DMS114 treated with DMSO at 0.1 percent for 48 hours (cell line): Measurements from ENCODE around the gene CAPN2.

Experiments
- DNase-seq: peaks from one replicate; lab custom pipeline; 2025; ENCODE audit not compliant: unreplicated experiment; lab: John Stamatoyannopoulos, UW

Gene CAPN2

GRCh38 chr1:223758734-223759133, 46.4 kb downstream of the CAPN2 start:
- no peak for DNase-seq

GRCh38 chr1:223759273-223759672, 46.9 kb downstream of the CAPN2 start:
- no peak for DNase-seq

- no peak for DNase-seq
These were observed 48.5 kb downstream of the CAPN2 start for GRCh38 chr1:223760833-223761232.

- DNase-seq: no peak
These were observed 49.1 kb downstream of the CAPN2 start for GRCh38 chr1:223761411-223761810.

GRCh38 chr1:223763251-223763650, 50.9 kb downstream of the CAPN2 start:
- DNase-seq: no peak

GRCh38 chr1:223763881-223764280, 51.5 kb downstream of the CAPN2 start:
- DNase-seq: no peak

GRCh38 chr1:223765036-223765718, 52.8 kb downstream of the CAPN2 start:
- no peak for DNase-seq

GRCh38 chr1:223765719-223766340, 53.5 kb downstream of the CAPN2 start:
- no peak for DNase-seq

- no peak for DNase-seq
These were observed 58.4 kb downstream of the CAPN2 start for GRCh38 chr1:223770621-223771315.

- no peak for DNase-seq
These were observed 59.1 kb downstream of the CAPN2 start for GRCh38 chr1:223771469-223771813.

GRCh38 chr1:223771814-223772770, 59.8 kb downstream of the CAPN2 start:
- no peak for DNase-seq

- DNase-seq: no peak
These were observed 60.4 kb downstream of the CAPN2 start for GRCh38 chr1:223772771-223773160.

- no peak for DNase-seq
These were observed 61.9 kb downstream of the CAPN2 start for GRCh38 chr1:223774134-223774814.

- no peak for DNase-seq
These were observed 62.7 kb downstream of the CAPN2 start for GRCh38 chr1:223775054-223775453.

- no peak for DNase-seq
These were observed 63.4 kb downstream of the CAPN2 start for GRCh38 chr1:223775711-223776074.

GRCh38 chr1:223776075-223776814, 63.9 kb downstream of the CAPN2 start:
- no peak for DNase-seq

GRCh38 chr1:223776826-223777454, 64.6 kb downstream of the CAPN2 start:
- DNase-seq: no peak

GRCh38 chr1:223780318-223780717, 68.0 kb downstream of the CAPN2 start:
- DNase-seq: no peak

- no peak for DNase-seq
These were observed 68.6 kb downstream of the CAPN2 start for GRCh38 chr1:223780949-223781348.

GRCh38 chr1:223783676-223784075, 71.3 kb downstream of the CAPN2 start:
- DNase-seq: no peak
